B cell (primary cell): ENCODE measurements around the gene GABRG3. TPM values are rescaled to one million over a fixed set of nuclear protein-coding genes. Genes with fewer than 3 reads are reported as not detected.

ENCODE experiments used
- ATAC-seq: fragments of 200-7000 bp; cut with Tn5 transposase; one replicate; pipeline ENCODE4 v1.10.0; 2021; ENCODE audit warnings: low read depth, mild to moderate bottlenecking, moderate number of reproducible peaks, moderate library complexity
- CTCF ChIA-PET: fragments of 350-600 bp; sonication (Branson Sonifier 250); formaldehyde crosslinking; loops from one replicate; lab custom pipeline; 2021; ENCODE audit warnings: antibody characterized with exemption, inconsistent platforms; lab: Charles Lee
- POLR2A ChIA-PET: fragments of 350-600 bp; sonication (Branson Sonifier 250); formaldehyde crosslinking; loops from one replicate; lab custom pipeline; 2021; ENCODE audit warnings: antibody characterized with exemption; lab: Charles Lee
- DNase-seq: peaks from one replicate; pipeline ENCODE4 v3.0.0; 2013
- H2AFZ ChIP-seq: 2 replicates; pipeline ENCODE4 v1.6.1; 2012; ENCODE audit warnings: mild to moderate bottlenecking, low read depth, low read length; ENCODE audit not compliant: insufficient read depth, poor library complexity, severe bottlenecking
- H3K27ac ChIP-seq, 2 donors: 1 replicate in 1 of 2; 2 replicates in 1 of 2; pipeline ENCODE4 v1.5.1; 2012 to 2013; ENCODE audit warnings: low read length in 2 of 2, mild to moderate bottlenecking in 2 of 2, moderate library complexity in 1 of 2
- H3K27me3 ChIP-seq, 4 experiments: fragments of 200-600 bp in 1 of 4; sonication (generic) in 1 of 4; replicated peaks in 1 of 4; 1 replicate in 2 of 4; 2 replicates in 2 of 4; pipeline versions ENCODE4 v1.6.1 to v1.7.0; 2013 to 2016; ENCODE audit warnings: low read length in 3 of 4, mild to moderate bottlenecking in 2 of 4, mixed read lengths in 1 of 4, moderate library complexity in 1 of 4; ENCODE audit not compliant: insufficient read depth in 4 of 4, control insufficient read depth in 3 of 4; ENCODE audit errors: control extremely low read depth in 1 of 4
- H3K36me3 ChIP-seq, 2 experiments: replicated peaks in 1 of 2; 1 replicate in 1 of 2; 2 replicates in 1 of 2; pipeline versions ENCODE4 v1.6.1 to v1.7.1; 2013; ENCODE audit warnings: low read length in 1 of 2; ENCODE audit not compliant: insufficient read depth in 2 of 2, control insufficient read depth in 1 of 2; ENCODE audit errors: control extremely low read depth in 1 of 2, extremely low read depth in 1 of 2
- H3K4me1 ChIP-seq, 2 donors: fragments of 200-600 bp in 1 of 2; sonication (generic) in 1 of 2; 1 replicate in 1 of 2; 2 replicates in 1 of 2; pipeline versions ENCODE4 v1.5.1 to v1.6.1; 2013 to 2017; ENCODE audit warnings: low read length in 2 of 2; ENCODE audit not compliant: control insufficient read depth in 2 of 2, insufficient read depth in 2 of 2
- H3K4me2 ChIP-seq: replicated peaks from 2 replicates; pipeline ENCODE3; 2012; ENCODE audit warnings: mild to moderate bottlenecking, low read depth, low read length; ENCODE audit not compliant: poor library complexity, severe bottlenecking
- H3K4me3 ChIP-seq, 5 experiments: fragments of 200-600 bp in 1 of 5; sonication (generic) in 1 of 5; 1 replicate in 3 of 5; 2 replicates in 2 of 5; pipeline versions ENCODE4 v1.5.1 to v1.7.0; 2011 to 2016; ENCODE audit warnings: low read length in 4 of 5, mild to moderate bottlenecking in 4 of 5, low read depth in 2 of 5, control low read depth in 1 of 5, moderate library complexity in 1 of 5; ENCODE audit not compliant: insufficient read depth in 1 of 5; ENCODE audit errors: control extremely low read depth in 1 of 5, extremely low read depth in 1 of 5
- H3K79me2 ChIP-seq: fragments of 200-600 bp; sonication (generic); one replicate; pipeline ENCODE4 v1.6.0; 2016; ENCODE audit warnings: low read length; ENCODE audit not compliant: control insufficient read depth, insufficient read depth
- H3K9ac ChIP-seq: fragments of 200-600 bp; sonication (generic); 2 replicates; pipeline ENCODE4 v1.6.1; 2017; ENCODE audit warnings: mild to moderate bottlenecking, low read length, moderate library complexity
- H3K9me3 ChIP-seq, 3 donors: one replicate each; pipeline versions ENCODE4 v1.6.1 to v1.7.1; 2013; ENCODE audit warnings: low read length in 2 of 3; ENCODE audit not compliant: control insufficient read depth in 2 of 3, insufficient read depth in 1 of 3; ENCODE audit errors: control extremely low read depth in 1 of 3
- H4K20me1 ChIP-seq: 2 replicates; pipeline ENCODE4 v1.6.0; 2012; ENCODE audit warnings: mild to moderate bottlenecking, low read length; ENCODE audit not compliant: insufficient read depth, control insufficient read depth, poor library complexity, severe bottlenecking
- H3K27ac Mint-ChIP-seq: one replicate; pipeline ENCODE4 v1.8.0; 2021; ENCODE audit warnings: mixed read lengths
- H3K27me3 Mint-ChIP-seq: one replicate; pipeline ENCODE4 v1.8.0; 2021; ENCODE audit warnings: mixed read lengths
- H3K4me1 Mint-ChIP-seq: one replicate; pipeline ENCODE4 v1.8.0; 2021; ENCODE audit warnings: mixed read lengths
- H3K4me3 Mint-ChIP-seq: one replicate; pipeline ENCODE4 v1.8.0; 2021; ENCODE audit warnings: mixed read lengths
- H3K9me3 Mint-ChIP-seq: one replicate; pipeline ENCODE4 v1.8.0; 2022; ENCODE audit warnings: mixed read lengths; ENCODE audit not compliant: insufficient read depth
- CTCF ChIP-seq: fragments of 200-600 bp; IDR thresholded peaks from one replicate; pipeline ENCODE4 v1.8.0; 2022; ENCODE audit warnings: antibody characterized with exemption, mild to moderate bottlenecking
- EZH2 ChIP-seq: IDR thresholded peaks from 2 replicates; pipeline ENCODE4 v1.6.1; 2012; ENCODE audit warnings: borderline replicate concordance, low read depth, mild to moderate bottlenecking, moderate library complexity, low read length; ENCODE audit not compliant: insufficient read depth, poor library complexity, severe bottlenecking
- WGBS: methylation state at CpG from one replicate; pipeline ENCODE4 v1.1.5; 2013; ENCODE audit warnings: missing lambda C conversion rate; ENCODE audit not compliant: insufficient coverage; 5-methylcytosine and 5-hydroxymethylcytosine counted together
- intact Hi-C: fragments of 100-400 bp; cut with micrococcal nuclease; formaldehyde crosslinking; loops from one replicate; pipeline ENCODE4 v1.10.0; 2022
- polyA plus RNA-seq: library from polyadenylated mRNA; depleted of rRNA; stranded (reverse); fragments of >200 nt; gene quantifications from 2 replicates; pipeline ENCODE4 v1.2.3, GENCODE V29; 2012
- total RNA-seq, 2 donors: library from RNA; stranded (reverse); fragments of 120-200 nt in 1 of 2; gene quantifications; 1 replicate in 1 of 2; 2 replicates in 1 of 2; pipeline versions ENCODE4 v1.2.3 to v1.2.4, GENCODE V29; 2013 to 2022

Gene GABRG3
- total and polyA plus RNA-seq, 2 donors (not counting 1 experiment from before 2014, with no cell fraction given), result not detected

- no peaks in the 10 kb centered on the region for H3K27me3 Mint-ChIP-seq
- Histone ChIP-seq H3K79me2 (no peaks in the 10 kb centered on the region), H3K9me3 (peaks cover 3 to 9% (median 4%) of the 10 kb centered on the region in 3 donors), H3K27ac (no peak overlapping the region), H4K20me1 (no peaks in the 10 kb centered on the region), H3K4me2 (no peak overlapping the region), H3K4me1 (no peaks in the 10 kb centered on the region), H2AFZ (no peak overlapping the region), H3K27me3 (no peaks in the 10 kb centered on the region), H3K4me3 (no peak overlapping the region), H3K9ac (no peak overlapping the region), H3K36me3 (no peaks in the 10 kb centered on the region)
- no peak for DNase-seq
- intact Hi-C loops, result no loop called here
- TF ChIP-seq CTCF (no peak), EZH2 (no peak)
- CTCF ChIA-PET, result no interaction called here
- 83% methylated on average over 2 of the region's 4 CpGs for WGBS
- no peaks in the 10 kb centered on the region for H3K4me1 Mint-ChIP-seq
- H3K4me3 Mint-ChIP-seq, result no peak overlapping the region
- peaks cover 6% of the 10 kb centered on the region for H3K9me3 Mint-ChIP-seq
- H3K27ac Mint-ChIP-seq, result no peak overlapping the region
- no peak for ATAC-seq
- POLR2A ChIA-PET, result no interaction called here
Measured at GRCh38 chr15:27433604-27434003, 462.6 kb downstream of the GABRG3 start.

- intact Hi-C loops, result no loop called here
- no peaks in the 10 kb centered on the region for H3K4me1 ChIP-seq
- no peak overlapping the region for H3K9ac ChIP-seq
- ChIA-PET CTCF (no interaction called here), POLR2A (no interaction called here)
- no peak overlapping the region for H3K4me3 ChIP-seq
- no peak overlapping the region for H3K27ac Mint-ChIP-seq
- no peaks in the 10 kb centered on the region for H3K36me3 ChIP-seq
- ATAC-seq (no peak), DNase-seq (no peak)
- peaks cover 5% of the 10 kb centered on the region for H3K9me3 Mint-ChIP-seq
- H3K4me1 Mint-ChIP-seq, result no peaks in the 10 kb centered on the region
- no peaks in the 10 kb centered on the region for H3K27me3 ChIP-seq
- H2AFZ ChIP-seq, result no peak overlapping the region
- no peaks in the 10 kb centered on the region for H3K79me2 ChIP-seq
- H3K9me3 ChIP-seq, result peaks cover 0 to 26% (median 2%) of the 10 kb centered on the region in 3 donors
- H3K4me3 Mint-ChIP-seq, result no peak overlapping the region
- no peaks in the 10 kb centered on the region for H4K20me1 ChIP-seq
- H3K4me2 ChIP-seq, result no peak overlapping the region
- WGBS, result 69% methylated on average over 10 of the region's 15 CpGs
- no peak overlapping the region for H3K27ac ChIP-seq
- TF ChIP-seq CTCF (no peak), EZH2 (no peak)
- no peaks in the 10 kb centered on the region for H3K27me3 Mint-ChIP-seq
Measured at GRCh38 chr15:27438403-27439375, 467.7 kb downstream of the GABRG3 start.
